GM21717 (cell line): ENCODE data around the gene FRMPD2.
"Not testable (repeated sequence)": the region's sequence is repeated elsewhere in the genome, so short reads cannot be mapped to it uniquely, and the experiment has no call there.

ENCODE experiments used
- ATAC-seq: cut with Tn5 transposase; IDR thresholded peaks from one replicate; pipeline ENCODE4 v1.9.1; 2021; ENCODE audit warnings: mild to moderate bottlenecking, moderate library complexity; ENCODE audit not compliant: unreplicated experiment

FRMPD2 gene

DNA sequence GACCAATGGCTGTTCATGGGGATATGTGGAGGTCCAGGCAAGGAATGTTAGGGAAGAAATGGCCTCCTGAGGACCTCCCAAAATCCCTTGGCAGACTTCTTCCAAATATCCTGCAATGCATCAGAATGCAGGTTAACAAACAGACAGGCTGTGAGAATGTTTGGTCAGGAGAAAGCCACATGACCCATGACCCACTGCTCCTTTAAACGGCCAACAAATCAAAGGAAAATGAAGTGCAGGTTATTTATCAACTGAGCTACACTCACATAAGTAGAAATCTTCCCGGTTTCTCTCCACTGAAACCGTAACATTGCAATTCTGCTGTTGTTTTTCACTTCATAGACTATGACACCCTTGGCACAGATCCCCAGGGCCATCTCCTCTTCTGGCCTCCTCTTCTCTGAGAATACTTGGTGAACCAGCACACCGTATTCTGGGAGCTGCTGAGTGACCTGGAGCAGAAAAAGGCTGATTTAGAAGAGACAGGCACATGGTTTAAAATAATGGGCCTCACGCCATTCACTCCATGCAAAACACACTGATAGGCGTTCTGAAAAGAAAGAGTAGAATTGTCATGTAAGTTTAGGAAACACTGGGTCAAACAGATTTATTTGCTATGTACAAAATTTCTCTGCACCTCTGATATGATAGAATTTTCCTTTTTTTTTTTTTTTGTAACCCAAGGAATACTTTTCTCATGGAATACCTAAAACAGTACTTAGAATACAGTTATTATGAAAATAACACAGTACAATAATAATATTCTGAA, 67.8 kb downstream of the FRMPD2 start:
- ATAC-seq = no peak

GRCh38 chr10:48205918-48206317, 68.6 kb downstream of the FRMPD2 start:
- ATAC-seq = no peak

DNA sequence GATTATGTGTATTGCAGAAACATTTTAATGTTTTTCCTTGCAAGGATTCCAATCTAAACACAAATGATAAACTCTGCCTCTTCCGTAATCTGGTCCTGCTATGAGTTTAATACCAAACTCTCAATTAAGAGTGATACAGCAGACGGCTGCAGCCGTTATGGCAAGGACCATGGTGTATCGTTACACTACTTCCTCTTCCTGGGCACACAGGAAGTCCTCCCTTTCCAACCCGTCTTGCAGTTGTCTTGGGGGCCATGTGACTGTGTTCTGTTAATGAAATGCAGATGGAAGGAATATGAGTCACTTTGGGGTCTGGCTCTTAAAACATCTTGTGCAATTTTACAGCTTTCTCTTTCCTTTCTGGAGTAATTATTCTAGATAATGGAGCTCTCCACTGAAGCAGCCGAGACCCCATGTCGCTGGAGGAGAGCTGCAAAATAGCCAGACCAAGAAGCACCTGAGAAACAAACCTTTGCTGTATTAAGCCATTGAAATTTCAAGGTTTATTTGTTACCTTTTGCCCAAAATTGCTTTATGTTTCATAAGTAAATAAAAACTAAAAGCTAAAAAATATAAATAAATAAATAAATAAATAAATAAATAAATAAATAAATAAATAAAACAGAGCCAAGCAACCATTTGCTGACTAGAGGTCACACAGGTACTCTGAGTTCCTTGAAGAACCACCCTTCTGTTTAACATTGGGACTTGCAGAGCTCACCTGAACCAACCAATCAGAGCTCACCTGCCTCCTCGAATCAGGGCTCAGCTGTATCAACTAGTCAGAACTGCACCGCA, 74.7 kb downstream of the FRMPD2 start:
- ATAC-seq = no peak

GRCh38 chr10:48197236-48197899, 77.1 kb downstream of the FRMPD2 start:
- ATAC-seq = no peak

DNA sequence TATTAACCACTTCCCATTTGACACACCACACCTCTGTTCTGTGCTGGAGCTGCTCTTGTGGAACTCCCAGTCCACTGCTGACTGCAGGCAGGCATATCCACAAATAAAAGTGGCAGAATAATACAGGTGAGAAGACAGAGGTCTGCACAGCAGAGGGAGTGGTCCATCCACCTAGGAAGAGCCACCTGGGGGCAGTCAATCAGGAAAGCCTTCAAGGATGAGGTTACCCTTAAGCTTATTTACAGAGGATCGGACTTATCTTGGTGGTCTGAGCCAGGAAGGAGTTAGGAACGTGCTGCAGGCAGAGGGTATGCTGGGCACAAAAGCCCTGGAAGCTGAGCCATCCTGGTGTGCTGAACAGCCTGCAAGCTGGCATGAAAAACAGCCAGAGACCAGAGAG, 78.7 kb downstream of the FRMPD2 start:
- no peak for ATAC-seq

GRCh38 chr10:48194830-48195229, 79.7 kb downstream of the FRMPD2 start:
- ATAC-seq = no peak

GRCh38 chr10:48193556-48193955, 80.9 kb downstream of the FRMPD2 start:
- no peak for ATAC-seq

DNA sequence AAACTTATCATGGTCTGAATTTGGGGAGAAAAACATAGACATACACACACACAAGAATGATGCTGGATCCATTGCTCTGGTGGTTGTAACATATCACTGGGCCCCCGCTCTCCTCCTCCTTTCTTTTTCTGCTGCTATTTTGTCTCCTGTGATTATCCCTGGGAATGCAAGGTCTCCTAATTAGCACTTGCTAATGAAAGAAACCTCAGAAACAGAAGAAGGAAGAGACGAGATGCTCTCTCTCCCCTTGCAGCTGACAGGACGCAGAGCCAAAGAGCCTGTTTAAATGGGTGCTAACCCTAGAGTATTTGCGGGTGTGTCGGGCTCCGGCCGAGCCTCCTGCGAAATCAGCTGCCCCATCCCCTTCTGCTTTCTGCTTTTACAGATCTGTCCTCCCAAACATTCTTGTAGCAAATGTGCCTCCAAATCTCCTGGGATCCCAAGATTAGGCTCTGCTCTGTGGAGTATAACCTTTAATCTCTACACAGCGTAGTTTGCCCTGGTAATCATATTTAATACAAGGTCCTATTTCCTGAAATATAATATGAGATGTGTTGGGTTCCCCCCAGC, 81.5 kb downstream of the FRMPD2 start:
- ATAC-seq = no peak

DNA sequence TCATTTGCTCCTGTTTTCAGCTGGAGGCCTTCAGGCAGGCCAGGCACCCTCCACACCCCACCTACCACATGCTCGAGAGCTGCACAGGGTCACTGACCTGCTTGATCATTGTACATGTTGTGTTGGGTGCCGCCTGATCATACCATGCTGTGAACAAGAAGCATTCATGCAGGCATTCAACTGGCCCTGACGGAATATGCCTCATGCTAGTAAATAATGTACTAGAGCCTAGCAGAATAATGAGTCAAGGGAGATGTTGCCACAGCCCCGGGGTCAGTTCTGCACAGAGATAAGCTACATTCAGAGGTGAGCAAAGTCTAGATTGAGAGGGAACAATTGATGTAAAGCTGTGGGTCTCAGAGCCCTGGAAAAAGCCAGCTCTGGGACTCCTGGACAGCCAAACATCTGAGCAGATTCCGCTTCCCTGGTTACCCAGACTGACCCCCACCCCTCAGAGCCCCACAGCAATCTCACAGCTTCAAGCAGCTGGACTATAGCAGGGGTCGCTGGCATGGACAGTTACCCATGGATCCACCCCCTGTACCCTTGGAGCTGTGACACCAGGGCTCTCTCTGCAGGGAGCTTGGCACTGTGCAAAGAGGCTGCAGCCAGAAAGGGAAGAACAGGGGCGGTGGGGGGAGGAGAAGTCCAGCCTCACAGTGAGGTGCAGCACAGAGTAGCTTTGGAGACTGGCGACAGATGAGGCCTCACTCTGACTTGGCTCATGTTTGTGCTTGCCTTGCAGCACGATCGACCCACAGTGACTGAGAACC, 86.6 kb downstream of the FRMPD2 start:
- ATAC-seq = no peak

DNA sequence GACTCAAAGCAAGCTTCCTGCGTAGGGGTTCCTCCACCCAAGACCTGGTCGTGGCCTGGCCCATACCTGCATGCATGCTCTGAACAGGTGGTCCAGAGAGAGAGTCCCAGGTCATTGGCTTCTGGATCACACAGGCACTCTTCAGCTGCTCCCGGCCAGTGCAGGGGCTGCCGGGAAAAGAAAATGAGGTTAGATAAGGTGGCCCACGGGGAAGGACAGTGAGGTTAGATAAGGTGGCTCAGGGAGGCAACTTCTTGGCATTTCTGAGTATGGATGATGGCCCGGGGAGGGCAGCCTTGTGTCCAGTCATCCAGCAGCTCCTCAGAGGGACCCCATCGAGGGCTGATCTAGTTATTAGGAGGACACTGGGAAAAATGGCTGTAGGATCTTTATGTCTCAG, 87.4 kb downstream of the FRMPD2 start:
- ATAC-seq = no peak

DNA sequence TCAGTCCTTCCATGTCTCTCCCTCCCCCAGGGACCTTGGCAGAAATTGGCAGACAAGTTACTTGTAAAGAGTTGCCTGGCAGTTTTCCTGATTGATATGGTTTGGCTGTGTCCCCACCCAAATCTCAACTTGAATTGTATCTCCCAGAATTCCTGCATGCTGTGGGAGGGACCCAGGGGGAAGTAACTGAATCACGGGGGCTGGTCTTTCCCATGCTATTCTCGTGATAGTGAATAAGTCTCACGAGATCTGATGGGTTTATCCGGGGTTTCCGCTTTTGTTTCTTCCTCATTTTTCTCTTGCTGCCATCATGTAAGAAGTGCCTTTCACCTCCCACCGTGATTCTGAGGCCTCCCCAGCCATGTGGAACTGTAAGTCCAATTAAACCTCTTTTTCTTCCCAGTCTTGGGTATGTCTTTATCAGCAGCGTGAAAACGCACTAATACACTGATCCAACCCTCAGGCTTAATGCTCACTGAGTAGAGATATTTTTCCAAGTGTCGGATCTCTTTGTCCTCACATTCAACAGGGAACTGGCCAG, 88.2 kb downstream of the FRMPD2 start:
- not testable (repeated sequence) for ATAC-seq

DNA sequence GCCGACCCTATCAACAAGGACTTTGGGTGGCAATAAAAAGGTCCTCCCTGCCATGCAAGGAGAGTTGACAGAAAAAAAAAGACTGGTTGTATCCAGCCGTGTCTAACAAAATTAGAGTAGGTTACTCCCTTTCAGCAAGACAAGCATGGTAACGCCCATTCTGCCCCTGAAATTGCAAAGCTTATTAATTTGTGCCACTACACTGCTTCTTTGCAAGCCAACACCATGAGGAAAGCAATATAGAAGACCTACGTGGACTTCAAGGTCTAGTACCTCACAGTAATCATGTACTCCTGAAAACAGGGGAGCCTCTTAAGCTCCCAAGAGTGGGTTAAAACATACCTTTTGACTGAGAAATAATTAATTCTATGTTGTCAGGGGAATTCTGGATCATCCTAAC, 90.3 kb downstream of the FRMPD2 start:
- no peak for ATAC-seq

- not testable (repeated sequence) for ATAC-seq
Observed at GRCh38 chr10:48172715-48173114, 101.8 kb downstream of the FRMPD2 start.

DNA sequence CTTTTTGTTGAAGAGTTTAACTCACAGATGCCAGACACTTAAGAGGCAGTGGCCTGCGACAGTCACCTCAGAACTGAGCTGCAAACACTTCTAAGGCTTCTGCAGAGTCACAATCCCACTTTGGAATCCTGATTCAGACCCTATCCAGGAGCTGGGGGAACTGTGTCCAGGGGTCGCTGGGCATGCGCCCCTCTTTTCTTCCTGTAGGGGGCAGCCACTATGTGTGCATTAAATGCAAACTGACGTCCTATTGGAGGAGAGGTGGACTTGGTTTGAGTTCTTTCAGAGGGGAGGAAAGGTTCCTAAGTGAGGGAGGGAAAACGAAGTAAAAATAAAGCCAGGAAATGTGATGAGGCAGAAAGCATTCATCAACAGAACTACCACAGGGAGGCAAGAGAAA, 113.8 kb downstream of the FRMPD2 start:
- ATAC-seq = not testable (repeated sequence)

DNA sequence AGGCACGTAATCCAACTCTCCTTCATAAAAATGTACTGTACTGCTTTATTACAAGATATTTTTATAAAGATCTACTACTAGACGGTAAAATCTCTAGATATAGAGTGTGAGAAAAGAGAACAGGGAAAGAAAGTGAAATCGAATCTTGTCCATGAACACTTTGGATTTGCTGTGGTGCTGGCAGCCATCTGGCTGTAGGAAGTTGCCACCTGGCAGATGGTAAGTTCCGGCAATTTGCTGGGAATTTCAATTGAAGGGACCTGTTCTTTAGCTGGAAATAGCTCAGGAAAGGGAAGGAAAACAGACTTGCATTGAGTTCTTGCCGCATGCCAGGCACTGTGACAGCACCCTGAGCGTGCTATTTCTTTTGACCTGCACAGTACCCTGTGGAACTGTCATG, 114.3 kb downstream of the FRMPD2 start:
- not testable (repeated sequence) for ATAC-seq

- not testable (repeated sequence) for ATAC-seq
Observed at GRCh38 chr10:48154211-48155140, 120.0 kb downstream of the FRMPD2 start.

DNA sequence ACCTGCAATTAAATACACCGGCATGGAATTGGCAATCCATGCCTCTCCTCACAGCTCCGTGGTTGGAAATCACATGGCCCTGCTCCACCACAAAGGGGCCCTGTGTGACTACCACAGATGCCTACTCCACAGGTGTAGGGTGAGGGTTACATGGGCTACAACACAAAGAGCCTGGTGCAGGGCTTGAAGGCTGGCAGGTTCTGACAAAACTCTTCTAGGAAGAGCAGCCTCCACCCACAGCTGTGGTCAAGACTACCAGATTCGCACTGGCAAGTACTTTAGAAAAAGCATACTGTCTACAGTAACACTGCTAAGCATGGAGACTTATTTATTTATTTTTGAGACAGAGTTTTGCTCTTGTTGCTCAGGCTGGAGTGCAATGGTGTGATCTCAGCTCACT, 126.9 kb downstream of the FRMPD2 start:
- not testable (repeated sequence) for ATAC-seq

DNA sequence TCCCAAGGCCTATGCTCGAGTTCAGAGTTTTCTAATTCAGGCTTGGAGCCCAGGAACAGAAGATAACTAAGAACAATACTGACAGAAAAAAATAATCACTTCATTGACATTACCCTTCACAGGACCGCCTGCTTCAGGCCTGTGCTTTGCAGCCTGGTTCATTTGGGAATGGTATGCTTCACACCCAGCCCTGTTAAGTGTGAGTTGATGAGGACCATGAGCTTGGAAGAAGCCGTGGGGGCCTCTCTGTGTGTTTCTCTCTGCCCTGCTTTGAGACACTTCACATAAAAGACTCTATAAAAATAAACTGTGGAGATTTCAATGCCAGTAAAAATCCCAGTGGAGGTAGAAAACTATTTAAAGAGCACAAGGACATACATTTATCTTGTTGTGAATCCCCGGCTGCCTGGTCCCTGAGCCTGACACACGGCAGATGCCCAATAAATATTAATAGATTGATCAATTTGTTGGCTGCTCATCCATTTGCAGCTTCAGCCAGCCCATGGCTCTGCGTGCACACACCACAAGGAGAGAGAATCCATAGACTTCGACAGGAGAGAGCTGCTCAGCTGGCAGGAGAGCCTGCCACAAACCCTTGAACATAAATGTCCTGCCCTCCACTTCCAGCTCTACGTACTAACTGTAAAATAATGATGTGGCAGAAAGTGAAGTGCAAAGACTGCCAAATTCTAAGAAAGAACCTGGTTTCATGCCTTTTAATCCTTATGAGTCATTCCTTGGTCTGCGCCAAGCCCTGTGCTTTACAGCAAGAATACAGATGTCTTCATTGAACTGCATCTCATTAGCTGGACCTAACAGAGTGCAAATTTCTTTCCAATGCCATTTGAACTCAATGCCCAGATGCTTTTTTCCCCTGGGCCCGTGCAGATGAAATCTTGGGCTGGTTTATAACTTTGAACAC, 130.5 kb downstream of the FRMPD2 start:
- not testable (repeated sequence) for ATAC-seq
